GM19193 (cell line): ENCODE results near the gene PIP5K1C.

Experiments
- POLR2A ChIP-seq: IDR thresholded peaks from 4 replicates; pipeline ENCODE4 v1.6.1; 2011; ENCODE audit not compliant: insufficient read depth, insufficient read length; ENCODE audit errors: extremely low read depth

The PIP5K1C gene

DNA sequence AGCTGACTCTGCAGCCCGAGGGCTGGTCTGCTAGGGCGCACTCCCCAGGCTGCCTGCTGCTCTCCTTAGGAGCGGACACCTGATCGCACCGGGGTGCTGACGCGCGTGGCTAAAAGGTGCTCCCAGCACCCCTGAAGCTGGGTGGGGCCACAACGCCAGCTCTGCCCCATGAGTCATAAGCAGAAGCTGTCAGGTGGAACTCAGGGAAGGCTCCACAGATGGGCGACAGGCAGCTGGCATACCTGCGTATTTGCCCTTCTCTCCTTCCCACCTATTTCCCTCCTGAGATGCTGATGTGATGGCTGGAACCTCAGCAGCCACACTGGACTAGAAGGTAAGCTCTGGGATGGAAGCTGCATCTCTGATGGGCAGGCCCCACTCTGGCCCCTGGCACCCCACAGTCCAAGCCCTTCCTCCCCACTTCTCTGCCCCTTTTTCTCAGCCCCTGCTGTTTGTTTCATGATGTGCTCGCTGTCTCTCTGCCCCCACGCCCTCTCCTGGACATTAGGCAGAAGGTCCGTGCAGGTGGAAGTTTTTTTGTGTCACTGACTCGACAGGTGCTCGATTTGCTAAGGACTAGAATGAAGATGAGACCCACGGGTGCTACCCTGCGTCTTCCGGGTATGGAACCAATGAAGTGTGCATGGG is 43.4 kb downstream of the PIP5K1C start:
- no peak for TF ChIP-seq POLR2A

DNA sequence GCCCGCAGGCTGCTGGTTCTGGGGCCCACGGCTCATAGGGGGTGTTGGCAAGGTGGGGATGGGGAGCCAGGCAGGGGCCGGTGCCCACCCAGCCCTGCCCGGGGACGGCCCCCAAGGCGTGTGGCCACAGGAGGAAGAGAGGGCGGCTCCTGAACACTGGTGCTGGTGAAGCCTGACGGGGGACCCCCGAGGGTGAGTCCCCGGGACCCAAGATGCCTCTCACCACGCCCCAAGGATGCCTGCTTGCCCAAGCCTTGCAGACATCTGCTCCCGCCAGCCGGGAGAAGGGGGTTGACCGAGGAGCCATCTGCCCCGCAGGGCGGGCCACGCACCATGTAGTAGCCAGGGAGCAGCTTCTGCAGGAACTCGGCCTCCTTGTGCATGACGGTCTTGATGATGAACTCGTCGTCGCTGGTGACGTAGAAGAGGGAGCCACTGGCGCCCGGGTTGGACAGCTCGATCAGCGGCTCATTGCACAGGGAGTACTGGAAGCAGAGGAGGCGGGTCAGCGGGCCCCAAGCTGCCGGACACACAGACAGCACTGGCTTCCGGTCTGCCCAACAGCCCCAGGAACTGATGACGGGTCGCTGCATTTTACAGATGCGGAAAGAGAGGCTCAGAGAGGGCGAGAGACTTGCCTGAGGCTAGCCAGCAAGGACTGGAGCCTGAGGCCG is 44.1 kb downstream of the PIP5K1C start:
- no peak for TF ChIP-seq POLR2A

DNA sequence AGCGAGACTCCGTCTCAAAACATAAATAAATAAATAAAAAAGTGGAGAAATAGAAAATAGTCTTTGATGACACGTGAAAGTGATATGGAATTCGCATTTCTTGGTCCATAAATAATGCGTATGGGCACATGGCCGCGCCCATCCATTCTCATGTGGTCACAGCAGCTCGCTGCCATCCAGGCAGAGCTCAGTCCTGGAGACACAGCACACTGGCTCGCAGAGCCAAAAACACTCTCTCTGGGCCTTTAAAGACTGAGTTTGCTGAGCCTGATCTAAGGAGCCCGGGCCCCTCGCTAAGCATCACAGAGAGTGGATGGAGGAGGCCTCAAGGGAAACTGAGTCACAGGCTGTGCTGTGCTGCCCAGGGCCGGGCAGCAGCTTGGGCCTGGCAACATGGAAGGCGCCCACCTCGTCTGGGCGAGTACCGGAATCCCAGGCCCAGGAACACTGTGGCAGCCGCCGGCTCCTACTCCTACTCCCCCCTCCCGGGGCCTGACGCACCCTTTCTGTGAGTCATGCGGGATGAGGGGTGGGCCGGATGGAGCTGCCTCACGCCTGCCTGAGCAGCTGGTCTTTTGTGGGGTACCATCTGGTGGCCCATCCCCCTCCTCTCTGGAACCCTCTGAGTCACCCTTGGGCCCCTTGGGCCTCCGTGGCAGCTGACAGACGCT is 44.7 kb downstream of the PIP5K1C start:
- TF ChIP-seq POLR2A = no peak

DNA sequence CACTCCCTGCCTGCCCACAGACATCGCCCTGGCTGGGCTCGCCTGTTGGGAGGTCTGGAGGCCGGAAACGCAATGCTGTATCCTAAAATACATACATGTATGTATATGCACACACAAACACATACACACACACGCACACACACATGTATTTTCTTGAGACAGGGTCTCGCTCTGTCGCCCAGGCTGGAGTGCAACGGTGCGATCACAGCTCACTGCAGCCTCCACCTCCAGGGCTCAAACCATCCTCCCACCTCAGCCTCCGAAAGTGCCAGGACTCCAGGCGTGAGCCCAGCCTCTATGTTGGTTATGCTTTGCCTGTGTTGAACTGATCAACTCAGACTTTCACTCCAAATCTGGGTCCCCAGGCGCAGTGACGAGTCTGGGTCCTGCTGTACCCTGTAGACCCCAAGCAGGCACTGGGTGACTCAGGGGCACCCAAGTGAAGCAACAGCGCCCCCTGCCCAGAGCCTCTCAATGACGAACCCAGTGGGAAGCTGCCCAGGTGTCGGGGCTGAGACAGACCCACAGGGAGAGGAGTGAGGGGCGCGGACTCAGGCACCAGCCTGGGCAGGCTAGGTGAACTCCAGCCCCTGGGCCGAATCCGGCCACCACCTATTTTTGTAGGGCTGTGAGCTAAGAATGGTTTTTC is 46.3 kb downstream of the PIP5K1C start:
- no peak for TF ChIP-seq POLR2A

DNA sequence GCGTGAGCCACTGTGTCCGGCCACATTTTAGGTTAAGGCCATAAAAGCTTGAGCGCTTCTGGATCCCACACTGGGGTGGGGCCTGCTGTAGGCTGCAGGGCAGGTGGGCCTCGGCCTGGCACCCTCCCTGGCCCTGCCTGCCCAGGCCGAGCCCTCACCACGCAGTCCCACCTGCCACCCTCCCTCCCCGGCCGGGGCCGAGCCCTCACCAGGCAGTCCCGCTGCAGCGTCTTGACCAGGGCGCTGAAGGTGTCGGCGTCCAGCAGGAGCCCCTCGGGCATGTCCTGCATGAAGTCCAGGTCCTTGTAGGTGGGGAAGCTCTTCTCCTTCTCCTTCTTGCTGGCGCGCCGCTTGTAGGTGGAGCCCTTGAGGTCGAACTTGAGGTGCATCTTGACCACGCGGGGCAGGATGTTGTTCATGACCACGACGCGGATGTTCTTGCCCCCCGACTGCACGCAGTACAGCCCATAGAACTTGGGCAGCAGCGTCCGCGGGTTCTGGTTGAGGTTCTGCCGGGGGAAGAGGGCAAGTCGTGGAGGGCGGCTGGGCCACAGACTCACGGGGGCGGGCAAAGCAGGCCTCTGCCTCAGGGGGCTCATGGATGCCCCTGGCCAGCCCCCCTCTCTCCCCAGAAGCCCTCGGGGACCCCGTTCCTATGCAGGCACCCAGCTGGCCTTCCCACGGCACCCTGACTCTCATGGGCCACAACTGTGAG is 47.0 kb downstream of the PIP5K1C start:
- no peak for TF ChIP-seq POLR2A

DNA sequence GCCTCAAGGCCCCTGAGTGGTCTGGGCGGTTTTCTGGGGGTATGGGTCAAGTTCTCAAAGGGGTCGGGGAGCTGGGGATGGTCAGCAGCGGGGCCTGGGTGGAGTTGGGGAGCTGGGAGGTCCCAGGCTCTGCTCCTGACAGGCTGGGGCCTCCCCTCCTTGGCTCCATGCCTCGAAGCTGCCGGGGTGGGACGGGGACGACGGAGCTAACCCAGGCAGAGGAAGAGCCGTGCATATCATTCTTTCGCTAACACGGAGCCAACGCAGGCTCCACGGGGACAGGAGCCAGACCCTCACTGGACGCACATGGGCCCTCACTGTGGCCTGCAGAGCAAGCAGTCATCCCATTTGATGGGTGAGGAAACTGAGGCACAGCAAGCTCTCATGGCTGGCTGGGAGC is 47.8 kb downstream of the PIP5K1C start:
- TF ChIP-seq POLR2A = no peak

DNA sequence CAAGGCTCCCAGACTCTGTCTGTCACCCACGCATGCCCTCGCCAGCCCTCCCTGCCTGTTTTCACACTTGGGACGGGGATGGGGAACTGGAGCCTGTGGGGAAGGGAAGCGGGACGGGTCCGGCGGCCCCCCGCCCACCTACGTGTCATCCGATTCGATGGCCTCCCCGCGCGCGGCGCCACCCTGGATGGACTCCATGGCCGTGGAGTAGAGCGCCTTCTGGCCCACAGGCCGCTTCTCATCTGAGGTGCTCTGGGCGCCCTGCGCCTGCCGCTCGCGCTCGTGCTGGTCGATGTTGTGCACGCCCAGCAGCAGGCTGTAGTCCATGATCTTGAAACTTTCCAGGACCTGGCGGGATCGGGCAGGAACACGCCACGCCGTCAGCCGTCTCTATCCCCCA is 48.6 kb downstream of the PIP5K1C start:
- no peak for TF ChIP-seq POLR2A

DNA sequence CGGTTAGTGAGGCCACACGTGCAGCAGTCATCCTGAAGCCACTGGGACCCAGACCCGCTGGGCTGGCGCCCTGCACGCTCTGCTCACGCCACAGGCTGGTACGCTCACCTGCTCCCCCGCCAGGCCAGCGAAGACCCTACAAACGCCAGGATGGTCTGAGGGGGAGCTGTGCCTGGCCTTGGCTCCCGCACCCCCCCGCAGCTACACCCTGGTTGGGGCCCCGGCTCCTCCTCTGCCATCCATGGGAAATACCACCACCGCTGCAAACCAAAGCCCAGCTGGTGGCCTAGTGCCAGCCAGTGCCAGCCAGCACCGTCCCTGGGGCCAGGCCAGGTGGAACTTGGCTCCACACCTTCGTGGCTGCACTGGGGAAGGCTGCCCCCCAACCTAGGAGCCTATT is 50.4 kb downstream of the PIP5K1C start:
- no peak for TF ChIP-seq POLR2A

DNA sequence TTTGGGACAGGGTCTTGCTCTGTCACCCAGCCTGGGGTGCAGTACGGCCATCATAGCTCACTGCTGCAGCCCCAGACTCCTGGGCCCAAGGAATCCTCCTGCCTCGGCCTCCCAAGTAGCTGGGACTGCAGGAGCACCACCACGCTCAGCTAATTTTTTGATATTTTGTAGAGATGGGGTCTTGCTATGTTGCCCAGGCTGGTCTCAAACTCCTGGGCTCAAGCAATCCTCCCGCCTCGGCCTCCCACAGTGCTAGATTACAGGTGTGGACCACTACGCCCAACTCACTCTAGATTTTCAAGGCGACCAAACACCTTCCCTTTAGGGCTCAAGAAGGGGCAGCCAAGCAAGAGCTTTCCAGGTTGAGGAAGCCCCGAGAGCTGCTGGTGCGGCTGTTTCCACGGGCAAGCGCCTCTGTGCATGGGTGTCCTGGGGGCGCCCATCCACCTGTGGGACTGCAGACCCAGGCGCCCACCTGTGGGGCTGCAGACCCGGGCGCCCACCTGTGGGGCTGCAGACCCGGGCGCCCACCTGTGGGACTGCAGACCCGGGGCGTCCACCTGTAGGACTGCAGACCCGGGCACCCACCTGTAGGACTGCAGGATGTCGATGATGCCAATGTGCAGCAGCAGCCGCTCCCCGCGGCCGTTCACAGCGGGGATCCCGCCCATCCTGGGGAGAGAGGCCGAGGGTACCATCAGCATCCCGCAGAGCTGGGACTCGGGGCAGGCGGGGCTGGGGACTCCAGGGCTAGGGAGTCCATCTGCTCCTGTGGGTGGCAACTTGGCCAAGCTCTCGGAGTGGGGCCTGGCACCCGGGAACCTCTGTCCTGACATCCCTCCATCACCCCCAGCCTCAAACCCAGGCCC is 52.0 kb downstream of the PIP5K1C start:
- no peak for TF ChIP-seq POLR2A

DNA sequence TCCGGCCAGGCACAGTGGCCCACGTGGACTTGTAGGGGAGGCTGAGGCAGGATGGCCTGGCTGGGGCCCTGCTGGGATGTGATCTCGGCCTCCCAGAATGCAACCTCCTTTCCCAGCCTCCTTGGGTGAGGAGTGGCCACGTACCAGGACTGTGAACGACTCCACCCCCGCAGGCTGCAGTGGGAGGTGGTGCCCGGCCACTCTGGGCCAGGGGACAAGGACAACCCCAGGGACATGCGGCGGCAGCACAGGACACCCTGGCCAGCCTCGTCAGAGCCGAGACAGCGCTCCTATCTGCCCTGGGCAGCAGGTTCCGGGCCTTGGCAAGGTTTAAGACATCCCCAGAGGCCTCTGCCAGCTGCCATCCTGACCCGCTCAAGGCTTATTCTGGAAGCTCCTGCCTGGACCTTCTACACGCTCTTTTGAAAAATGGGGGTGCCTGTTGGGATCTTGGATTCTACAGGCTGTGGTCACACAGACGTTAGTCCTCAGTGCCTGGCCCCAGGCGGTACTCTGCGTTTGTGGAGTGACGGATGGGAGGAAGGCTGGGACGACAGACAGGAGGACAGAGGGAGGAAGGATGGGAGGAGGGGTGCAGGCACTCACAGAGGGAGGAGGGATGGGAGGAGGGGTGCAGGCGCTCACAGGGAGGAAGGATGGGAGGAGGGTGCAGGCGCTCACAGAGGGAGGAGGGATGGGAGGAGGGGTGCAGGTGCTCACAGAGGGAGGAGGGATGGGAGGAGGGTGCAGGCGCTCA is 53.8 kb downstream of the PIP5K1C start:
- TF ChIP-seq POLR2A = no peak

DNA sequence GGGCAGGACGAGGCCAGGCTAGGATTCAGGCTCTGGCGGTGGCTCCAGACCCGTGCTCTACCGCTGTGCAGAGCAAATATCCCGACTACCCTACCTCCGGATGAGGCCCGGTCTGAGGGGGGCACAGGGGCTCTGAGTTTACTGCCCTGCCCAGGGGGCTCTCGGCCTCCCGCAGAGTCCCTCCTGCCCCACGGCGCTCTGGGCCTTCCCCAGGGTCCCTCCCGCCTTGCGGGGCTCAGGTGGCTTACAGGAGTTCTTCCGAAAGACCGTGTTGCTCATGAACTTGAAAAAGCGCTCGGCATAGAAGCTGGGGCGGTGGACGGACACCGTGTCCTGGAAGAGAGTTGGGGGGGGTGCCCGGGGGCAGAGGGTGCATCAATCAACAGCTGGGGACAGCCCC is 54.5 kb downstream of the PIP5K1C start:
- no peak for TF ChIP-seq POLR2A

DNA sequence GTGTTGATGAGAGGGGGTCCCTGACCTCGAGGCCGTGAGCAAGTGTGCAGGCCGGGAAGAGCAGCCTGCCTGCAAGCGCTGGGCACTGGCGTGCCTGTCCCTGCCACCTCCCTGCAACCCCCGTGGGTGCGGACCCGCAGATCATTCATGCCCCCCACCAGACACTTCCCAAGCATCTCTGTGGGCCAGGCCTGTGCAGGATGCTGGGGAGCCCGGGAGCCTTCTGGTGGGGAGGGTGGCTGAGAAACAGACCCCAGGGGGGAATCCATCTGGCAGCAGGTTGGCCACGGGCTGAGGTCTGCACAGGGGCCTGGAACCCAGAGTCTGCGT is 55.2 kb downstream of the PIP5K1C start:
- no peak for TF ChIP-seq POLR2A

DNA sequence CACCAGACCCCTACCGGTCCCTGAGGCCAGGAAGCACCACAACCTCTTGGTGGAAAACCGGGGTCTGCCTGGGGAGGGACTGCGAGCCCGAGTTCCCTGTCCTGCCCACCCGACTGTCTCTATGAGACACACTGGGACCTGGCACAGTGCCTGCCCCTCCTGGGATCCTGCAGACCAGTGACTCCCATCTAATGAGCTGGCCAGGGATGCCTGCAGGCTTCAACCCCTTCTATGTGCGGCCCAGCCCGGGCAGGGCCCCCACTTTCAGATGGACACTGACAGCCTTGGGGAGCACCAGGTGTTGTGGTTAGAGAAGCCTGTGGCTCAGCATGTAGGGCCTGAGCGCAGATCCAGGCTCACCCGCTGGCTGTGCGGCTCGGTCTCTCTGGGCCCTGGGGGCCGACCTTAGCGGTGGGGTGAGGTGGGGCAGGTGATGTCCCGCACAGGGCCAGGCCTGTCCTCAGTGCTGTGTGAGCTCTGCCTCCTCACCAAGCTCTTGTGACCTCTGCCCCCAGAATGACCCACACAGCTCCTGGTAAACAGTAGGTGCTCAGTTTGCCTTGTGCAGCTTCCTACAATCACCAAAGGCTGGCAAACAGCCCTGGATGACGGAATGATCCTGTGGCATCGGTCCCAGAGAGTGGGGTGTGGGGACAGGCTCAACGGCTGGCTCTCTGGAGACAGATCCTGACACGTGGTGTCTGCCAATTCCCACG is 55.8 kb downstream of the PIP5K1C start:
- no peak for TF ChIP-seq POLR2A

DNA sequence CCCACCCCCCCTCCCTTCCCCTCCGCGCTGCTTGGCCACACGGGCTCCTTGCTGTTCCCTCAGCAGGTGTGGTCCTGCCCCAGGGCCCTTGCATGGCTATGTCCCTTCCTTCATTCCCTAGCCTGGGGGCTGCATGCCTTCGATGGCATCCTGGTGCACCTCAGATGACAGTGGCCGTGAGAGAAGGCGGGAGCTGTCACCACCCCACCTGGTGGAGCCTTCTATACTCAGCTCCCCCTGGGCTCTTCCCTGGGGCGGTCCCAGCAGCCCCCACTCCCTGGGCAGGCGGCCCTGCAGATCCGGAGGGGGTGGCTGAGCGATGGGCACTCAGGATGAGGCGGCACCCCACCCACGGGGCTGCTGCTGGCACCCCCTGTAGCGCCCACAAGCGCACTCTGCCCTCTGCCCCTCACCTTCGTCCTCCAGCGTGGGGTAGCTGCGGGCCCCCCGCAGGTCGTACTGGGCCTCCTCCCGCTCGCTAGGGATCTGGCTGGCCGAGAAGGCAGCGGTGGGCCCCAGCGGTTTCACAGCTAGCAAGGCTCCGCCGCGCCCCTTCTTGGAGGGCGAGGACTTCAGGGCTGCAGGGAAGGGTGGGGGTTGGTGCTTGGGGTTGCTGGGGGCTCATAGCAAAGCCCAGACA is 56.5 kb downstream of the PIP5K1C start:
- TF ChIP-seq POLR2A = no peak
